ENCODE data around the gene CACNA2D1. TPM values are rescaled to one million over a fixed set of nuclear protein-coding genes. Genes with fewer than 3 reads are reported as not detected.

CACNA2D1 gene
- polyA plus RNA-seq, 2 of the 4 experiments (the other 2 are of a cell fraction): 18.0 to 32.9 TPM

GRCh38 chr7:82327898-82328297 is 115.7 kb downstream of the CACNA2D1 start (continued):
- TF ChIP-seq ELK1 (IDR thresholded peaks at IDR 0.05; ENCODE audit: low read depth, low read length): no peak
- no peak for TF ChIP-seq EHF (CRISPR knock-in tag; IDR thresholded peaks at IDR 0.05)
- TF ChIP-seq CEBPB (IDR thresholded peaks at IDR 0.05): no peak
- TF ChIP-seq NPAS2 (CRISPR knock-in tag; IDR thresholded peaks at IDR 0.05; ENCODE audit: borderline replicate concordance): no peak

- ChIA-PET POLR2A (no interaction called here), CTCF (interaction anchor here (1.2 kb wide), 1 partner anchor 8 kb away, joined by 4 read pairs; no protein-coding TSS in a partner anchor)
- no peaks in the 10 kb centered on the region for H3K9me3 ChIP-seq
- ATAC-seq (no peak), DNase-seq (ENCODE audit: low read depth in 1 of 2, low spot score in 1 of 2) (no peak), FAIRE-seq (no peak)
- WGBS (ENCODE audit: missing lambda C conversion rate): 82% methylated on average over 2 of the region's 2 CpGs
- no peak overlapping the region for H3K4me2 ChIP-seq
- no peaks in the 10 kb centered on the region for H3K4me1 ChIP-seq
- no peak overlapping the region for H3K4me3 ChIP-seq
- H3K27ac ChIP-seq: no peak overlapping the region
- TF ChIP-seq FOXS1 (CRISPR knock-in tag; IDR thresholded peaks at IDR 0.05) (no peak), FOSB (CRISPR knock-in tag; IDR thresholded peaks at IDR 0.05) (no peak), HOXA7 (CRISPR knock-in tag; IDR thresholded peaks at IDR 0.05) (no peak), HOXB5 (CRISPR knock-in tag; IDR thresholded peaks at IDR 0.05) (no peak), EHMT2 (IDR thresholded peaks at IDR 0.05; ENCODE audit: low read depth) (no peak), CHD4 (IDR thresholded peaks at IDR 0.05; ENCODE audit: borderline replicate concordance) (no peak), JUNB (IDR thresholded peaks at IDR 0.05) (no peak), RCOR1 (IDR thresholded peaks at IDR 0.05; ENCODE audit: low read depth, low read length) (no peak), HMGXB4 (CRISPR knock-in tag; IDR thresholded peaks at IDR 0.05; ENCODE audit: borderline replicate concordance) (no peak), HEYL (CRISPR knock-in tag; IDR thresholded peaks at IDR 0.05) (no peak), TP53 (CRISPR knock-in tag; IDR thresholded peaks at IDR 0.05) (no peak), KDM1A (IDR thresholded peaks at IDR 0.05; ENCODE audit: low read depth) (no peak), EP300 (IDR thresholded peaks at IDR 0.05) (no peak), FOSL2 (IDR thresholded peaks at IDR 0.05) (no peak), FOSL2 (CRISPR knock-in tag; IDR thresholded peaks at IDR 0.05) (no peak), ZSCAN20 (CRISPR knock-in tag; IDR thresholded peaks at IDR 0.05) (no peak), ESRRA (IDR thresholded peaks at IDR 0.05; ENCODE audit: borderline replicate concordance, low read length) (no peak), GATA3 (IDR thresholded peaks at IDR 0.05; ENCODE audit: borderline replicate concordance) (no peak)
Measured at GRCh38 chr7:82325416-82325815, 118.2 kb downstream of the CACNA2D1 start.

GRCh38 chr7:82323806-82324205 is 119.8 kb downstream of the CACNA2D1 start:
- H3K9me3 ChIP-seq: no peaks in the 10 kb centered on the region
- DNase-seq (ENCODE audit: low read depth in 1 of 2, low spot score in 1 of 2) (no peak), FAIRE-seq (no peak), ATAC-seq (no peak)
- no peak overlapping the region for H3K4me2 ChIP-seq
- WGBS (ENCODE audit: missing lambda C conversion rate): 92% methylated on average over 4 of the region's 4 CpGs
- peaks cover 9% of the 10 kb centered on the region; the same call in 2 of the 3 replicates for H3K4me1 ChIP-seq
- TF ChIP-seq SREBF2 (IDR thresholded peaks at IDR 0.05): no peak
- TF ChIP-seq CBX8 (IDR thresholded peaks at IDR 0.05): no peak
- TF ChIP-seq RNF2 (IDR thresholded peaks at IDR 0.05; ENCODE audit: borderline replicate concordance, low read depth): no peak
- TF ChIP-seq RFX5 (IDR thresholded peaks at IDR 0.05): no peak
- no peak for TF ChIP-seq RCOR1 (IDR thresholded peaks at IDR 0.05; ENCODE audit: low read depth, low read length)
- TF ChIP-seq CTCF (IDR thresholded peaks at IDR 0.05): no peak
- no peak for TF ChIP-seq NPAS2 (CRISPR knock-in tag; IDR thresholded peaks at IDR 0.05; ENCODE audit: borderline replicate concordance)
- TF ChIP-seq HOXB5 (CRISPR knock-in tag; IDR thresholded peaks at IDR 0.05): no peak
- no peak for TF ChIP-seq NR3C1 (IDR thresholded peaks at IDR 0.05)
- POLR2A ChIA-PET: no interaction called here
- no peak overlapping the region for H3K4me3 ChIP-seq
- CTCF ChIA-PET: no interaction called here
- no peak overlapping the region for H3K27ac ChIP-seq
